GM12878 (cell line): ENCODE data around the gene TGFB2. TPM values are rescaled to one million over a fixed set of nuclear protein-coding genes. Genes with fewer than 3 reads are reported as not detected.

ENCODE experiments used
- ATAC-seq: fragments of 200-7000 bp; cut with Tn5 transposase; 3 replicates; pipeline ENCODE4 v1.9.1; 2020; ENCODE audit warnings: mild to moderate bottlenecking, moderate library complexity
- BruUV-seq: library from RNA; stranded (reverse); fragments of 400-500 nt; replicated peaks from 2 replicates; lab custom pipeline; 2021; lab: Mats Ljungman, UMichigan
- CTCF ChIA-PET: fragments of 300-600 bp; sonication (Branson Sonifier 250); formaldehyde crosslinking; extraction: SDS; loops from one replicate; lab custom pipeline; 2021; ENCODE audit warnings: inconsistent platforms; lab: Yijun Ruan, JAX
- POLR2A ChIA-PET: fragments of 350-600 bp; formaldehyde crosslinking; extraction: SDS; loops from one replicate; lab custom pipeline; 2021; ENCODE audit warnings: inconsistent platforms; lab: Charles Lee
- RAD21 ChIA-PET: fragments of 300-600 bp; sonication (Branson Sonifier 250); formaldehyde crosslinking; loops from one replicate; lab custom pipeline; 2023; ENCODE audit warnings: antibody characterized with exemption; ENCODE audit not compliant: unreplicated experiment; lab: Charles Lee
- SMC1A ChIA-PET: fragments of 300-600 bp; sonication (Branson Sonifier 250); formaldehyde crosslinking; loops from one replicate; lab custom pipeline; 2023; ENCODE audit not compliant: unreplicated experiment, uncharacterized antibody; lab: Charles Lee
- DNase-seq: peaks from one replicate; pipeline ENCODE4 v3.0.0-alpha.2; 2011; ENCODE audit warnings: low read depth, low spot score
- FAIRE-seq: peaks from 3 replicates; lab custom pipeline; 2011; peaks lifted over from hg19 to GRCh38; lab: Jason Lieb, UNC
- H2AFZ ChIP-seq: 2 replicates; pipeline ENCODE4 v1.6.0; 2011; ENCODE audit warnings: low read depth, low read length, control low read depth; ENCODE audit not compliant: control insufficient read depth
- H3K27ac ChIP-seq: 2 replicates; pipeline ENCODE4 v1.5.1; 2011; ENCODE audit warnings: control low read depth; ENCODE audit not compliant: control insufficient read depth, insufficient read depth
- H3K27me3 ChIP-seq, 2 experiments: replicated peaks in 1 of 2; 2 replicates each; pipeline versions ENCODE4 v1.6.0 to v1.6.1; 2011; ENCODE audit warnings: low read length in 1 of 2; ENCODE audit not compliant: control insufficient read depth in 2 of 2, insufficient read depth in 2 of 2
- H3K36me3 ChIP-seq, 2 experiments: 2 replicates each; pipeline ENCODE4 v1.5.1; 2011; ENCODE audit warnings: low read length in 1 of 2; ENCODE audit not compliant: control insufficient read depth in 2 of 2, insufficient read depth in 2 of 2
- H3K4me1 ChIP-seq: 2 replicates; pipeline ENCODE4 v1.6.1; 2011; ENCODE audit warnings: mild to moderate bottlenecking, low read length, moderate library complexity, mixed read lengths; ENCODE audit not compliant: control insufficient read depth, insufficient read depth
- H3K4me2 ChIP-seq: 2 replicates; pipeline ENCODE4 v1.6.0; 2011; ENCODE audit warnings: control low read depth; ENCODE audit not compliant: control insufficient read depth, insufficient read depth
- H3K4me3 ChIP-seq: fragments of 200-600 bp; sonication (generic); 2 replicates; pipeline ENCODE4 v1.5.1; 2016
- H3K79me2 ChIP-seq: 2 replicates; pipeline ENCODE4 v1.6.0; 2011; ENCODE audit warnings: low read length; ENCODE audit not compliant: control insufficient read depth, insufficient read depth
- H3K9ac ChIP-seq: 2 replicates; pipeline ENCODE4 v1.8.0; 2011; ENCODE audit warnings: low read length, control low read depth, mixed read lengths; ENCODE audit not compliant: control insufficient read depth, insufficient read depth
- H3K9me3 ChIP-seq: replicated peaks from 3 replicates; pipeline ENCODE4 v1.5.1; 2011; ENCODE audit warnings: mild to moderate bottlenecking, low read length; ENCODE audit not compliant: control insufficient read depth, insufficient read depth
- H4K20me1 ChIP-seq: 2 replicates; pipeline ENCODE4 v1.6.0; 2011; ENCODE audit not compliant: control insufficient read depth, insufficient read depth
- BRCA1 ChIP-seq: IDR thresholded peaks from 2 replicates; pipeline ENCODE4 v1.6.1; 2011; ENCODE audit warnings: low read depth, low read length, improper control_type of control experiment
- IRF3 ChIP-seq: fragments of 450-650 bp; IDR thresholded peaks from 2 replicates; pipeline ENCODE4 v1.6.1; 2014; ENCODE audit warnings: mild to moderate bottlenecking
- SKIL ChIP-seq: fragments of 450-650 bp; IDR thresholded peaks from 2 replicates; pipeline ENCODE4 v1.6.1; 2017; ENCODE audit warnings: mild to moderate bottlenecking, low read depth, inconsistent platforms; ENCODE audit not compliant: poor library complexity, severe bottlenecking
- SMARCA5 ChIP-seq: fragments of 450-650 bp; IDR thresholded peaks from 2 replicates; pipeline ENCODE4 v1.6.1; 2017; ENCODE audit warnings: mild to moderate bottlenecking
- ZNF622 ChIP-seq: fragments of 450-650 bp; IDR thresholded peaks from 2 replicates; pipeline ENCODE4 v1.6.1; 2017; ENCODE audit warnings: mild to moderate bottlenecking, inconsistent platforms
- WGBS: methylation state at CpG from one replicate; pipeline ENCODE4 v1.1.6; 2016; ENCODE audit warnings: low lambda C conversion rate; ENCODE audit not compliant: insufficient replicate concordance, insufficient coverage; ENCODE audit errors: missing lambda C conversion rate; 5-methylcytosine and 5-hydroxymethylcytosine counted together
- in situ Hi-C: fragments of 300-500 bp; cut with MboI; formaldehyde crosslinking; loops from 9 replicates; pipeline ENCODE4 v1.14.3; 2018; ENCODE audit warnings: mixed read lengths
- intact Hi-C: fragments of 100-400 bp; cut with micrococcal nuclease; formaldehyde crosslinking; loops from one replicate; pipeline ENCODE4 v1.14.2; 2022; ENCODE audit not compliant: unreplicated experiment
- polyA plus RNA-seq, 11 experiments: library from polyadenylated mRNA; depleted of rRNA in 4 of 11; unstranded in 6 of 11; stranded (reverse) in 5 of 11; fragments of >200 nt; fragmentation: Nextera tagmentation in 4 of 11; fragmentation: Illumina TruSeq in 1 of 11; extraction: Ambion mirVana in 4 of 11; extraction: Trizol in 1 of 11; gene quantifications; 1 replicate in 1 of 11; 2 replicates in 10 of 11; pipeline versions ENCODE4 v1.2.1 to v1.2.3, GENCODE V29; 2011 to 2016; ENCODE audit warnings: inconsistent platforms in 2 of 11, missing spikeins in 2 of 11, low read depth in 1 of 11
- total RNA-seq, 4 experiments: library from RNA; depleted of rRNA in 3 of 4; stranded (reverse); fragments of >200 nt in 3 of 4; fragmentation: Illumina TruSeq in 1 of 4; extraction: Trizol in 1 of 4; gene quantifications; 2 replicates each; pipeline versions ENCODE4 v1.2.1 to v1.2.3, GENCODE V29; 2013 to 2021

The TGFB2 gene
- total and polyA plus RNA-seq, 10 of the 15 experiments (the other 5 are each of a cell fraction or from before 2014, with no cell fraction given): 0.03 to 0.11 (median 0.04) TPM; not detected in 6

GRCh38 chr1:218349348-218350034 lies 4.4 kb downstream of the TGFB2 start:
- H3K27ac ChIP-seq: no peak overlapping the region
- H3K9ac ChIP-seq: no peak overlapping the region
- ATAC-seq: no peak
- intact Hi-C loops: loop anchor here (5.0 kb wide), 1 partner anchor 1218 kb away; no protein-coding TSS in a partner anchor
- H3K36me3 ChIP-seq: no peaks in the 10 kb centered on the region
- FAIRE-seq: no peak
- ChIA-PET POLR2A (no interaction called here), SMC1A (interaction anchor here (1.2 kb wide), 1 partner anchor 9 kb away, joined by 4 read pairs; no protein-coding TSS in a partner anchor), RAD21 (no interaction called here), CTCF (interaction anchor here (1.2 kb wide), 1 partner anchor 10 kb away, joined by 4 read pairs; no protein-coding TSS in a partner anchor)
- in situ Hi-C loops: loop anchor here (10.0 kb wide), 2 partner anchors 1215 to 1465 kb away; no protein-coding TSS in a partner anchor
- no TSS peak for BruUV-seq
- DNase-seq: no peak
- no peaks in the 10 kb centered on the region for H4K20me1 ChIP-seq
- 40% methylated on average over 5 of the region's 5 CpGs for WGBS
- no peak overlapping the region for H2AFZ ChIP-seq
- peaks cover 6% of the 10 kb centered on the region for H3K4me1 ChIP-seq
- no peak for TF ChIP-seq IRF3
- no peak for TF ChIP-seq ZNF622
- TF ChIP-seq SMARCA5: no peak
- no peak for TF ChIP-seq BRCA1
- no peak for TF ChIP-seq SKIL
- peaks cover 3 to 21% of the 10 kb centered on the region in 2 experiments for H3K27me3 ChIP-seq
- no peak overlapping the region for H3K4me3 ChIP-seq
- H3K9me3 ChIP-seq: no peaks in the 10 kb centered on the region
- H3K79me2 ChIP-seq: no peaks in the 10 kb centered on the region
- no peak overlapping the region for H3K4me2 ChIP-seq
